ENCODE results near the gene RPS15.

Gene RPS15

DNA sequence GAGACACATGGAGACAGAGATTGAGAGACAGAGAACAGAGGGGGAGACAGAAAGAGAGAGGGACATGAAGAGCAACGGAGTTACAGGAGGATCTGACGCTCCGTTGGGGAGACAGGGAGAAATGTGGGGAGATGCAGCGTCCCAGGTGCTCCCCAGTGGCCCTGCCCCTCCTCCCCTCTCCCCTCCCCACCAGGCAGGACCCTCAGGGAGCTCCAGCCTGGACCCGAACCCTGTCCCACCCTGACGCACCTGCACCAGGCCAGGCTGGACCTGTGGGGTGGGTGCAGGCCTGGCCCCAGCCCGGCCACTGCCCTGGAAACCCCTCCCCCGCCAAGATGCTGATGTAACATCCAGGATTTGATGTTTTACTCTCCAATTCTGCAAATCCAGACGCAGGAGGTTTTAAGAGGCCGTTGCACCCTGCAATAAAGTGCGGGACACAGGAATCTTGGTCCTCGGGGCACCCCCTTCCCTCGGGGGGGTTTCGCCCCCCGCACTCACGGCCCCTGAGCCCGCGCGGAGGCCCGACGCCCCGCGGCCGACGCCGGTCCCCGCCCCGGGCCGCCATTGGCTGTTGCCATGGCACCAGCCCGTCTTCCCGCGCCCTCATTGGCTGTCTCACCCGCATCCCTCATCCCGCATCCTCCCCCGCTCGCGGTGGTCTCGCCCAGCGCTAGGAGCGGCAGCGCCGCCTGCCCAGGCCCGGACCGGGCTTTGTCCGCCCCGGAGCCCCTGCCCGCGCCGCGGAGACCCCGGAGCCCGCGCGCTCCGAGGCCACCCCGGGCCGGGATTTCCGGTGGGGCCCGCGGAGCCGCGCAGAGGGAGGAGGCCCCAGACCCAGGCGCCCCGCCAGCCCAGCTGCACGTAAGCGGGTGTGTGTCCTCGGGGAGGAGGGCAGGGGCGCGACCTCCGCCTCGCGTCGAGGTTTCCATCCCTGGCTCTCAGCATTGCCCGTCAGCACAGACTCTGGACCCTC, 11.6 kb downstream of the RPS15 start, which contains the start of gene APC2:
Gene APC2 (plus strand): TSS at position 655 of the 976 bp plus-strand sequence. CDS start 2,881 bp downstream, outside the sequence.
- TF ChIP-seq, protein P1, sequence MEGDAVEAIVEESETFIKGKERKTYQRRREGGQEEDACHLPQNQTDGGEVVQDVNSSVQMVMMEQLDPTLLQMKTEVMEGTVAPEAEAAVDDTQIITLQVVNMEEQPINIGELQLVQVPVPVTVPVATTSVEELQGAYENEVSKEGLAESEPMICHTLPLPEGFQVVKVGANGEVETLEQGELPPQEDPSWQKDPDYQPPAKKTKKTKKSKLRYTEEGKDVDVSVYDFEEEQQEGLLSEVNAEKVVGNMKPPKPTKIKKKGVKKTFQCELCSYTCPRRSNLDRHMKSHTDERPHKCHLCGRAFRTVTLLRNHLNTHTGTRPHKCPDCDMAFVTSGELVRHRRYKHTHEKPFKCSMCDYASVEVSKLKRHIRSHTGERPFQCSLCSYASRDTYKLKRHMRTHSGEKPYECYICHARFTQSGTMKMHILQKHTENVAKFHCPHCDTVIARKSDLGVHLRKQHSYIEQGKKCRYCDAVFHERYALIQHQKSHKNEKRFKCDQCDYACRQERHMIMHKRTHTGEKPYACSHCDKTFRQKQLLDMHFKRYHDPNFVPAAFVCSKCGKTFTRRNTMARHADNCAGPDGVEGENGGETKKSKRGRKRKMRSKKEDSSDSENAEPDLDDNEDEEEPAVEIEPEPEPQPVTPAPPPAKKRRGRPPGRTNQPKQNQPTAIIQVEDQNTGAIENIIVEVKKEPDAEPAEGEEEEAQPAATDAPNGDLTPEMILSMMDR (IDR thresholded peaks at IDR 0.05) = no peak
- Histone ChIP-seq H3K27me3 (peaks cover 100% of the 10 kb centered on the region), H3K9me3 (no peaks in the 10 kb centered on the region), H3K27ac (no peak within 1 kb of the TSS), H3K36me3 (no peaks in the 10 kb centered on the region), H3K4me3 (ENCODE audit: low read depth in 1 of 2, low read length in 1 of 2) (no peak within 1 kb of the TSS), H3K4me1 (ENCODE audit: control insufficient read depth in 1 of 2, insufficient read depth in 1 of 2, low read depth in 1 of 2, low read length in 1 of 2) (peaks cover 9 to 20% of the 10 kb centered on the region in 2 experiments)

GRCh38 chr19:1450735-1451731, 12.8 kb downstream of the RPS15 start:
- Histone ChIP-seq H3K4me3 (ENCODE audit: low read depth in 1 of 2, low read length in 1 of 2) (no peak overlapping the region), H3K27me3 (peaks cover 100% of the 10 kb centered on the region), H3K9me3 (no peaks in the 10 kb centered on the region)

DNA sequence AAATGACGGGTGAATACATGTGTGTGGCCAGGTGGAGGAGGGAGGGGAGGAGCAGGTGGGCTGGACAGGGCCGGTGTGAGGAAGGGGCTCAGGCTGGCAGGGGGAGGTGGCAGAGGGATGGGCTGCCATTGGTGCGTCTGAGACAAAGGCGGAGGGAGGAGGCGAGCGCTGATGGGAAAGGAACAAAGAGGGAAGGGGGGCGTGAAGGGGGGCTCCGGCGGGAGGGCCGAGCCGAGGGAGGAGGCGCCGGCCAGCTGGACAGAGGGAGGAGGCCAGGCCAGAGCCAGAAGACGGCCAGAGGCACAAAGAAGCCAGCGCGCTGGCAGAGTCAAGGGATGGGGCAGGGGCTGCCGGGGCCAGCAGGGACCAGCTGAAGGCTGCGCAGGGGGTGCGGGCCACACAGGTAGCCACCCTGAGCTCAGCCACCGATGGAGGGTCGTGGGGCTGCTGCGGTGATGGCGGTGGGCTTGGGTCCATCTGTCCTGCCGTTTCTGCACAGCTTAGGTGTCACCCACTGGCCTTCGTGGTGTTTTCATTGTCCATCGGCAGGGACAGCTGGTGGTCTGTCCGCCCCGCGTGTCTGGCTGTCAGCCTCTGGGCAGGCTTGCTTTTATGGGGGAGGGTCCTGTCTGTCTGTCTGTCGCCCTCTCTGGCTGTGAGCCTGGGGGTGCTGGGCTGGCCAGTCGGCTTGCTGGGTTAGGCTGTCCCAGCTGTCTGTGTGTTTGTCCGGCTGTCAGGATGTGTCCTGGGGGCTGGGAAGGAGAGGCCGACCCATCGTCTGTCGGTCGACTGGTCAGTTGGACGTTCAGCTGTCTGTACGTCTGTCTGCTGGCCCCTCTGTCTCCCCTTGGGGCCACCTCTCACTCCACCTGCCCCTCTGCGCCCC, 14.0 kb downstream of the RPS15 start:
- Histone ChIP-seq H3K4me3 (ENCODE audit: low read depth in 1 of 2, low read length in 1 of 2) (no peak overlapping the region), H3K9me3 (no peaks in the 10 kb centered on the region), H3K36me3 (no peaks in the 10 kb centered on the region), H3K27me3 (peaks cover 100% of the 10 kb centered on the region), H3K27ac (no peak overlapping the region), H3K4me1 (ENCODE audit: control insufficient read depth in 1 of 2, insufficient read depth in 1 of 2, low read depth in 1 of 2, low read length in 1 of 2) (peaks cover 4 to 7% of the 10 kb centered on the region in 2 experiments)
- TF ChIP-seq, protein P1 (IDR thresholded peaks at IDR 0.05) = no peak

More at GRCh38 chr19:1450735-1451731, 12.8 kb downstream of the RPS15 start:
- no peaks in the 10 kb centered on the region for H3K36me3 ChIP-seq
- H3K27ac ChIP-seq = no peak overlapping the region
- TF ChIP-seq, protein P1 (IDR thresholded peaks at IDR 0.05) = no peak
- H3K4me1 ChIP-seq (ENCODE audit: control insufficient read depth in 1 of 2, insufficient read depth in 1 of 2, low read depth in 1 of 2, low read length in 1 of 2) = peaks cover 4 to 13% of the 10 kb centered on the region in 2 experiments

- H3K4me1 ChIP-seq (ENCODE audit: control insufficient read depth in 1 of 2, insufficient read depth in 1 of 2, low read depth in 1 of 2, low read length in 1 of 2) = peaks cover 4 to 7% of the 10 kb centered on the region in 2 experiments
- no peak overlapping the region for H3K4me3 ChIP-seq (ENCODE audit: low read depth in 1 of 2, low read length in 1 of 2)
- no peaks in the 10 kb centered on the region for H3K9me3 ChIP-seq
- no peaks in the 10 kb centered on the region for H3K36me3 ChIP-seq
- H3K27me3 ChIP-seq = peaks cover 100% of the 10 kb centered on the region
- H3K27ac ChIP-seq = no peak overlapping the region
- TF ChIP-seq, protein P1 (IDR thresholded peaks at IDR 0.05) = no peak
These were observed 14.8 kb downstream of the RPS15 start for GRCh38 chr19:1452802-1453524.

All from neutrophil (primary cell).